ENCODE measurements around the gene SBNO2.

GRCh38 chr19:1170938-1171754 lies 2.9 kb downstream of the SBNO2 start:
- TF ChIP-seq CTCF (IDR thresholded peaks at IDR 0.05) (no peak), EZH2 (IDR thresholded peaks at IDR 0.05) (no peak), EZH2phosphoT487 (IDR thresholded peaks at IDR 0.05) (no peak)

Measured in neural progenitor cell (in vitro differentiated cells).